PC-3 (cell line): ENCODE measurements around the gene RBM4B. TPM values are rescaled to one million over a fixed set of nuclear protein-coding genes. Genes with fewer than 3 reads are reported as not detected.
"Not testable (repeated sequence)": the region's sequence is repeated elsewhere in the genome, so short reads cannot be mapped to it uniquely, and the experiment has no call there.

Experiments used
- ATAC-seq: fragments of 200-7000 bp; cut with Tn5 transposase; 2 replicates; pipeline ENCODE4 v1.9.1; 2020; ENCODE audit warnings: mild to moderate bottlenecking, moderate library complexity
- BruUV-seq: library from RNA; stranded (reverse); fragments of 400-500 nt; replicated peaks from 2 replicates; lab custom pipeline; 2021; lab: Mats Ljungman, UMichigan
- CTCF ChIA-PET: fragments of 300-600 bp; sonication (Branson Sonifier 250); formaldehyde crosslinking; loops from one replicate; lab custom pipeline; 2022; ENCODE audit warnings: antibody characterized with exemption; lab: Charles Lee
- POLR2A ChIA-PET: fragments of 300-600 bp; sonication (Branson Sonifier 250); formaldehyde crosslinking; loops from one replicate; lab custom pipeline; 2022; ENCODE audit warnings: antibody characterized with exemption; ENCODE audit not compliant: unreplicated experiment; lab: Charles Lee
- DNase-seq: peaks from one replicate; pipeline ENCODE4 v3.0.0-alpha.2; 2015
- H2AFZ ChIP-seq: fragments of 300-600 bp; sonication (generic); 2 replicates; pipeline ENCODE4 v1.6.0; 2016; ENCODE audit warnings: antibody characterized with exemption, low read length
- H3F3A ChIP-seq: fragments of 300-600 bp; sonication (generic); one replicate; pipeline ENCODE4 v1.6.0; 2017; ENCODE audit warnings: antibody characterized with exemption, low read length, control low read depth, mild to moderate bottlenecking; ENCODE audit not compliant: unreplicated experiment
- H3K27ac ChIP-seq: fragments of 300-600 bp; sonication (generic); 2 replicates; pipeline ENCODE4 v1.5.1; 2016; ENCODE audit warnings: mild to moderate bottlenecking, low read length
- H3K27me3 ChIP-seq: fragments of 300-600 bp; sonication (generic); 2 replicates; pipeline ENCODE4 v1.6.1; 2016; ENCODE audit warnings: low read length, mixed read lengths
- H3K36me3 ChIP-seq: fragments of 300-600 bp; sonication (generic); 2 replicates; pipeline ENCODE4 v1.6.1; 2016; ENCODE audit warnings: low read depth, mixed run types, low read length, mixed read lengths
- H3K4me1 ChIP-seq: fragments of 300-600 bp; sonication (generic); 2 replicates; pipeline ENCODE4 v1.5.1; 2016; ENCODE audit warnings: low read length; ENCODE audit not compliant: insufficient read depth
- H3K4me2 ChIP-seq: fragments of 300-600 bp; sonication (generic); 2 replicates; pipeline ENCODE4 v1.6.0; 2016; ENCODE audit warnings: low read length
- H3K4me3 ChIP-seq: fragments of 300-600 bp; sonication (generic); 2 replicates; pipeline ENCODE4 v1.5.1; 2016; ENCODE audit warnings: mild to moderate bottlenecking, low read length, mixed read lengths
- H3K79me2 ChIP-seq: fragments of 300-600 bp; sonication (generic); 2 replicates; pipeline ENCODE4 v1.6.1; 2017; ENCODE audit warnings: low read length, mixed read lengths
- H3K9ac ChIP-seq: fragments of 300-600 bp; sonication (generic); 2 replicates; pipeline ENCODE4 v1.6.0; 2016; ENCODE audit warnings: mild to moderate bottlenecking, low read length
- H3K9me2 ChIP-seq: fragments of 300-600 bp; sonication (generic); replicated peaks from 2 replicates; pipeline ENCODE4 v1.6.1; 2016; ENCODE audit warnings: mixed run types, low read length, mixed read lengths
- H3K9me3 ChIP-seq: fragments of 300-600 bp; sonication (generic); 2 replicates; pipeline ENCODE4 v1.6.1; 2016; ENCODE audit warnings: low read length, mixed read lengths
- H4K20me1 ChIP-seq: fragments of 300-600 bp; sonication (generic); 2 replicates; pipeline ENCODE4 v1.6.1; 2016; ENCODE audit warnings: low read length, mixed read lengths
- CTCF ChIP-seq: fragments of 300-600 bp; sonication (generic); conservative IDR thresholded peaks from 2 replicates; pipeline ENCODE4 v1.5.1; 2017; ENCODE audit warnings: antibody characterized with exemption, low read depth, mild to moderate bottlenecking, low read length
- EZH2 ChIP-seq: fragments of 300-600 bp; sonication (generic); IDR thresholded peaks from one replicate; pipeline ENCODE4 v1.6.1; 2017; ENCODE audit warnings: antibody characterized with exemption, mild to moderate bottlenecking, low read length; ENCODE audit not compliant: unreplicated experiment
- EZH2phosphoT487 ChIP-seq: fragments of 300-600 bp; sonication (generic); IDR thresholded peaks from 2 replicates; pipeline ENCODE4 v1.6.1; 2018; ENCODE audit warnings: mild to moderate bottlenecking, antibody characterized with exemption, low read length, borderline replicate concordance
- intact Hi-C: fragments of 100-400 bp; cut with micrococcal nuclease; formaldehyde crosslinking; loops from 2 replicates; pipeline ENCODE4 v1.9.0; 2023
- total RNA-seq: library from RNA; depleted of rRNA; stranded (reverse); fragments of >200 nt; gene quantifications from 2 replicates; pipeline ENCODE4 v1.2.3, GENCODE V29; 2014

RBM4B gene
- total RNA-seq, 1 experiment from 2014 or later = 40.2 TPM

- intact Hi-C loops = no loop called here
- DNase-seq (no peak), ATAC-seq (no peak)
- Histone ChIP-seq H3K27me3 (no peaks in the 10 kb centered on the region), H3K36me3 (no peaks in the 10 kb centered on the region), H3K4me2 (no peak overlapping the region), H3K9me3 (no peaks in the 10 kb centered on the region), H3K79me2 (peaks cover 53% of the 10 kb centered on the region), H3K9me2 (no peaks in the 10 kb centered on the region), H3K27ac (no peak overlapping the region), H3K4me1 (peaks cover 59% of the 10 kb centered on the region), H4K20me1 (no peaks in the 10 kb centered on the region), H3K9ac (no peak overlapping the region), H3K4me3 (no peak overlapping the region), H2AFZ (no peak overlapping the region), H3F3A (no peaks in the 10 kb centered on the region)
- POLR2A ChIA-PET = interaction anchor here (0.6 kb wide), 1 partner anchor 20 kb away, joined by 3 read pairs; no protein-coding TSS in a partner anchor
- no TSS peak for BruUV-seq
- CTCF ChIA-PET = interaction anchor here (0.6 kb wide), 1 partner anchor 88 kb away, joined by 8 read pairs; no protein-coding TSS in a partner anchor
- no peak for TF ChIP-seq EZH2
- no peak for TF ChIP-seq CTCF
- TF ChIP-seq EZH2phosphoT487 = no peak
Measured at GRCh38 chr11:66725114-66725513, 47.4 kb upstream of the RBM4B start.

DNA sequence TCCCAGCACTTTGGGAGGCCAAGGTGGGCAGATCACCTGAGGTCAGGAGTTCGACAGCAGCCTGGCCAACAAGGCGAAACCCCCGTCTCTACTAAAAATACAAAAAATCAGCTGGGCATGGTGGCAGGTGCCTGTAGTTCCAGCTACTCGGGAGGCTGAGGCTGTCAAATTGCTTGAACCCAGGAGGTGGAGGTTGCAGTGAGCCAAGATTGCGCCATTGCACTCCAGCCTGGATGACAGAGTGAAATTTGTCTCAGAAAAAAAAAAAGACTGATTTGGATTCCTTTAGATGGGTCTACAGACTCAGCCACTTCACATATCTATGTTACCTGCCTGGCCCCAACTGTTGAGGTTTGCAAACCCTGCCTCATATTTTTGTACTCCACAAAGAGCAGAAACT is 46.5 kb upstream of the RBM4B start:
- ATAC-seq, H3K27me3 ChIP-seq, H4K20me1 ChIP-seq, intact Hi-C loops, H3K9me2 ChIP-seq, H3K9me3 ChIP-seq, H3K36me3 ChIP-seq, DNase-seq, BruUV-seq, H3F3A ChIP-seq, H3K9ac ChIP-seq, H2AFZ ChIP-seq, H3K4me3 ChIP-seq: not testable (repeated sequence)
- Histone ChIP-seq H3K4me1 (peaks cover 67% of the 10 kb centered on the region), H3K27ac (peak overlapping the region; percentile 30), H3K79me2 (peaks cover 59% of the 10 kb centered on the region), H3K4me2 (peak overlapping the region; percentile 48)
- POLR2A ChIA-PET = interaction anchor here (0.5 to 0.9 kb wide), 2 partner anchors 15 to 109 kb away, joined by 3 to 6 read pairs; no protein-coding TSS in a partner anchor
- CTCF ChIA-PET = interaction anchor here (0.6 kb wide), 1 partner anchor 157 kb away, joined by 3 read pairs; no protein-coding TSS in a partner anchor

DNA sequence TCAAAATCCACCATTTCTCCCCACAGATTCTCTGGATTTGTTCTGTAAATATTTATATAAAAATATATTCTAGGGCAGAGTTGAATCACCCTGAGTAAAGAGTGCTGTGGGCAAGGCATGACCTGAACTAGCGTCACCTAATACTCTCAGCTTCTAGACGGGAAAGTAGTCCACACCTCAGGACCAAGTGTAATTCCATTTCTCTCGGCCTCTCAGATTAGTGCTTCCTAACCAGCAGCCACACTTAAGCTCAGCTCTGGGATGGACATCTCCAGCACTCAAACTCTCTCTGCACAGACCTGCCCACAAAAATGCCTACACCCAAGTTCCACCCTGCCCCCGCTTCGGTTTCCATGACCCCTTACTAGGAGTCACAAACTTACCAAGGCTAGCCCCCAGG is 46.0 kb upstream of the RBM4B start:
- Histone ChIP-seq H3K4me1 (peaks cover 67% of the 10 kb centered on the region), H2AFZ (no peak overlapping the region), H3K27ac (peak overlapping the region; percentile 30), H3K9me2 (no peaks in the 10 kb centered on the region), H3K9me3 (no peaks in the 10 kb centered on the region), H4K20me1 (no peaks in the 10 kb centered on the region), H3K79me2 (peaks cover 59% of the 10 kb centered on the region), H3K4me3 (no peak overlapping the region; the same call in 1 of the 2 replicates), H3F3A (no peaks in the 10 kb centered on the region), H3K36me3 (peaks cover 11% of the 10 kb centered on the region), H3K27me3 (no peaks in the 10 kb centered on the region), H3K4me2 (peak overlapping the region; percentile 48), H3K9ac (no peak overlapping the region)
- ATAC-seq = peak; percentile 16
- peak; percentile 63 for DNase-seq
- intact Hi-C loops = no loop called here
- ChIA-PET CTCF (interaction anchor here (0.6 kb wide), 1 partner anchor 157 kb away, joined by 3 read pairs; no protein-coding TSS in a partner anchor), POLR2A (interaction anchor here (0.5 to 0.9 kb wide), 2 partner anchors 15 to 109 kb away, joined by 3 to 6 read pairs; no protein-coding TSS in a partner anchor)
- TF ChIP-seq CTCF (no peak), EZH2phosphoT487 (no peak), EZH2 (no peak)
- BruUV-seq = TSS peak; percentile 92
